ENCODE data around the gene CACNA1S.

The CACNA1S gene

GRCh38 chr1:201144701-201145100 is 32.5 kb upstream of the CACNA1S start:
- TF ChIP-seq CTCF (conservative IDR thresholded peaks at IDR 0.05; ENCODE audit: low read depth, low read length) = no peak
- DNase-seq (ENCODE audit: low read depth) = no peak
- H3K4me3 ChIP-seq (ENCODE audit: low read depth, low read length) = no peak overlapping the region

DNA sequence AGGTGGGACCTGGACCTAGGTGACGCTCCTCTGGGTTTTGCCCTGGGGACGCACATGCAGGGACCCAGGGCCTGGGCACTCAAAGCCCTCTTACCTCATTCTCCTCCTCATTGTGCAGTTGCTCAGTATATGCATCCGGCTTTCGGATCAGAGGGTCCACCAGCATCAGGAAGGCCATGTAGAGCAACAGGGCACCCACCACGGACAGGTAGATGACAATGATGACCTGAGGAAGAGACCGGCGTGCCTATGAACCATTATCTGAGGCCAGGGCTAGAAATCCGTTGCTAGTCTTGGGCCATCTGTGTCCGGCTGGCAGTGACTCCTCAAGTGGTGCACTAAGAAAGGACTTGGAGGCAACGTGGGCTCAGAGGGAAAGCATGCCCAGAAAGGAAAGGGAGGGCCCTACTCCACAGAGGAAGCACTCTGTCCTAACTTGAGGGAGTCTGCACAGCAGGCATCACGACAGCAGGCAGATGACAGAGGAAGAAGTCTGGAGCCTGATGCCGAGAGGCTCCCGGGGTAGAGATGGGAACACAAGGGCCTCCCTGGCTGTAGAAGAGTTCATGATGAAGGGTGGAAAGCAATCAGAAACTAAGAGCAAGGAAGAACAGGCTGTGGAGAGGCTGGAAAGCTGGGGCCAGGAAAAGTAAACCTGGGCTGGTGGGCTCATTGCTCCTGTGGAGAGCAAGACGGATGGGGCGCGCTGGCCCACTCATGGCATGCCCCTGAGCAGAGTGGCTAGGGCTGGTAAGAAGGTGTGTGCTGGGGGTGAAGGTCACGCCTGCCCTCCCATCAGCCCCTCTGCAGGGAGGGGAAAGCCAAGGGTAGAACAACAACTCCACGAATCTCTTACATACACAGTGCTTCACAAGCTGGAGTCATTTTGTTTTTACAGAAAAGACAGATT is 31.8 kb upstream of the CACNA1S start:
- H3K4me3 ChIP-seq (ENCODE audit: low read depth, low read length) = no peak overlapping the region
- DNase-seq (ENCODE audit: low read depth) = no peak
- TF ChIP-seq CTCF (conservative IDR thresholded peaks at IDR 0.05; ENCODE audit: low read depth, low read length) = no peak

DNA sequence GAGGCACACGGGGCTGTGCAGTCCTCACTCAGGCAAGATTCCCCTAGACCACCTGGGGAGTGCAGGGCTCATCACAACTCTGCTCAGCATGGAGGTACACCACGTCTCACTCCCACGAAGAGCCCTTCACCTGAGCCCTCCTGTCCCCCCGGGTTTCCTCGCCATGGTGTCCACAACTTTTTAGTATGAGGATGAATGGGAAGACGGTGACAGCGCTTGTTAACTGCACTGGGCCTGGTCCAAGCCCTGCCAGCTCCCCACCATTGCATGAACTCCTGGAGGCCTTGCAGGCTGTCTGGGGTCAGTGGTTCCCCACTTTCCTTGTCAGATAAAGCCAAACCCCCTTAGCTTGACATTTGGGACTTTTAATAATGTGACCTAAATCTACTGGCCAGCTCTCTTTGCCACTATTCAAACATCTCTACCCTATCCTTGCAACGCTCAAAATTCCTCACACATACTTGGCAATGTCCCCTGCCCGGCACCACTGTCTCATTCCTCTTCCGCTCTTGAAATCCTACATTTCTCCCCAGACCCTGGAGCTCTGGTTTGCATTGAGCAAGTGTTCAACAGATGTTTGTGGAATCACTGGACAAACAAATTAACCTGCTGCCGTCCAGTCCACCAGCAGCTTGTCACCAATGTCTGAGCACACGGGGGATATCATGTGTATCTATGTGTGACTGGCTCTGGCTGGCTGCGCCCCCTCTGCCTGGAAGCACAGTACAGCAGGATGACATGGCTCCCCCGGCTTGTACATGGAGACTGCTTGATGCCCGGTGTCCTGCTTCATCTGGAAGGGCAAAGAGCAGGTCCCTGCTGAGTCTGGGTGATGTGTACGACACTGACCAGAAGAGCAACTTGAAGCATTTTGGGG is 30.9 kb upstream of the CACNA1S start:
- no peak for TF ChIP-seq CTCF (conservative IDR thresholded peaks at IDR 0.05; ENCODE audit: low read depth, low read length)
- no peak for DNase-seq (ENCODE audit: low read depth)

GRCh38 chr1:201142011-201142848 is 30.0 kb upstream of the CACNA1S start:
- TF ChIP-seq CTCF (conservative IDR thresholded peaks at IDR 0.05; ENCODE audit: low read depth, low read length) = no peak
- no peak overlapping the region for H3K4me3 ChIP-seq (ENCODE audit: low read depth, low read length)
- DNase-seq (ENCODE audit: low read depth) = no peak

More for the DNA sequence above, 30.9 kb upstream of the CACNA1S start:
- no peak overlapping the region for H3K4me3 ChIP-seq (ENCODE audit: low read depth, low read length)

GRCh38 chr1:201141418-201141817 is 29.2 kb upstream of the CACNA1S start:
- DNase-seq (ENCODE audit: low read depth) = no peak
- no peak overlapping the region for H3K4me3 ChIP-seq (ENCODE audit: low read depth, low read length)
- TF ChIP-seq CTCF (conservative IDR thresholded peaks at IDR 0.05; ENCODE audit: low read depth, low read length) = no peak

DNA sequence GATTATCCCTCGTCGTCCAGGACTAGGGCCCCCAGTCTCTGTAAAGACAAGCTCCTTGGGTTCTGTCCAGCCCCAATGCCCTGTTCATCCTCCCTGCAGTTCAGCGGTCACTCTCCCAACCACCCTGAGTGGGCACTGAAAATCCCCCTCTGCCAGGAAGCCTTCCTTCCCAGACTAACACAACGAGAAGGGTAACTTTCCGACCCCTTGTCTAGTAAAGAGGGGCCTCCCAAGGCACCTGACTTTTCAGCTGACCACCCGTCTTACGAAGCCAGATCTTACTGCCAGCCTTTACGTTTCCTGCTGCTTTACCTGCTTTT is 28.7 kb upstream of the CACNA1S start:
- no peak for TF ChIP-seq CTCF (conservative IDR thresholded peaks at IDR 0.05; ENCODE audit: low read depth, low read length)
- no peak overlapping the region for H3K4me3 ChIP-seq (ENCODE audit: low read depth, low read length)
- DNase-seq (ENCODE audit: low read depth) = no peak
